ENCODE data around the gene CCR3. TPM values are rescaled to one million over a fixed set of nuclear protein-coding genes. Genes with fewer than 3 reads are reported as not detected.

Gene CCR3
- total RNA-seq, 4 donors from 2014 or later: not detected

- no peaks in the 10 kb centered on the region for H3K4me1 ChIP-seq
- 73 to 100% methylated on average over 4 of the region's 4 CpGs for whole genome bisulfite sequencing, 2 donors (ENCODE audit: low coverage in 1 of 2)
- no peak for ATAC-seq
Measured at GRCh38 chr3:46238386-46238785, 3.9 kb upstream of the CCR3 start.

GRCh38 chr3:46239301-46239938, 2.8 kb upstream of the CCR3 start:
- no peak for ATAC-seq

More at GRCh38 chr3:46238386-46238785, 3.9 kb upstream of the CCR3 start:
- TF ChIP-seq POLR2A (IDR thresholded peaks at IDR 0.05) (no peak), CTCF (IDR thresholded peaks at IDR 0.05) (no peak), EP300 (IDR thresholded peaks at IDR 0.05) (no peak)
- Histone ChIP-seq H3K36me3 (no peaks in the 10 kb centered on the region), H3K4me3 (no peak overlapping the region), H3K27ac (no peak overlapping the region), H3K27me3 (no peaks in the 10 kb centered on the region), H3K9me3 (no peaks in the 10 kb centered on the region)

GRCh38 chr3:46239952-46240351, 2.3 kb upstream of the CCR3 start:
- Histone ChIP-seq H3K9me3 (no peaks in the 10 kb centered on the region), H3K4me3 (no peak overlapping the region), H3K27me3 (no peaks in the 10 kb centered on the region), H3K27ac (no peak overlapping the region), H3K4me1 (no peaks in the 10 kb centered on the region), H3K36me3 (no peaks in the 10 kb centered on the region)
- no peak for ATAC-seq
- WGBS, 2 donors (ENCODE audit: low coverage in 1 of 2): 95% methylated on average over 2 of the region's 2 CpGs; no CpG with 5 or more reads in 1 of the 2 donors
- TF ChIP-seq POLR2A (IDR thresholded peaks at IDR 0.05) (no peak), CTCF (IDR thresholded peaks at IDR 0.05) (no peak), EP300 (IDR thresholded peaks at IDR 0.05) (no peak), POLR2AphosphoS5 (IDR thresholded peaks at IDR 0.05) (no peak)

More at GRCh38 chr3:46239301-46239938, 2.8 kb upstream of the CCR3 start:
- H3K36me3 ChIP-seq: no peaks in the 10 kb centered on the region
- H3K27me3 ChIP-seq: no peaks in the 10 kb centered on the region
- no peak overlapping the region for H3K27ac ChIP-seq
- no peaks in the 10 kb centered on the region for H3K9me3 ChIP-seq
- no peaks in the 10 kb centered on the region for H3K4me1 ChIP-seq
- TF ChIP-seq EP300 (IDR thresholded peaks at IDR 0.05): no peak
- TF ChIP-seq POLR2AphosphoS5 (IDR thresholded peaks at IDR 0.05): no peak
- no peak for TF ChIP-seq CTCF (IDR thresholded peaks at IDR 0.05)
- TF ChIP-seq POLR2A (IDR thresholded peaks at IDR 0.05): no peak
- 73 to 87% methylated on average over 2 to 3 of the region's 3 CpGs for WGBS, 2 donors (ENCODE audit: low coverage in 1 of 2)
- no peak overlapping the region for H3K4me3 ChIP-seq

GRCh38 chr3:46243560-46243959, 1.3 kb downstream of the CCR3 start:
- H3K9me3 ChIP-seq: no peaks in the 10 kb centered on the region
- no peaks in the 10 kb centered on the region for H3K4me1 ChIP-seq
- H3K4me3 ChIP-seq: no peak overlapping the region
- H3K36me3 ChIP-seq: no peaks in the 10 kb centered on the region
- H3K27me3 ChIP-seq: no peaks in the 10 kb centered on the region
- no peak for ATAC-seq
- TF ChIP-seq POLR2A (IDR thresholded peaks at IDR 0.05) (no peak), EP300 (IDR thresholded peaks at IDR 0.05) (no peak), CTCF (IDR thresholded peaks at IDR 0.05) (no peak), POLR2AphosphoS5 (IDR thresholded peaks at IDR 0.05) (no peak)
- 76 to 83% methylated on average over 2 of the region's 2 CpGs for WGBS, 2 donors (ENCODE audit: low coverage in 1 of 2)
- H3K27ac ChIP-seq: no peak overlapping the region

- H3K27me3 ChIP-seq: no peaks in the 10 kb centered on the region
- ATAC-seq: no peak
- no peaks in the 10 kb centered on the region for H3K9me3 ChIP-seq
- no peak overlapping the region for H3K27ac ChIP-seq
- WGBS, 2 donors (ENCODE audit: low coverage in 1 of 2): 83 to 92% methylated on average over 2 to 3 of the region's 3 CpGs
- H3K36me3 ChIP-seq: no peaks in the 10 kb centered on the region
- no peaks in the 10 kb centered on the region for H3K4me1 ChIP-seq
- no peak for TF ChIP-seq CTCF (IDR thresholded peaks at IDR 0.05)
- no peak for TF ChIP-seq POLR2AphosphoS5 (IDR thresholded peaks at IDR 0.05)
- TF ChIP-seq POLR2A (IDR thresholded peaks at IDR 0.05): no peak
- TF ChIP-seq EP300 (IDR thresholded peaks at IDR 0.05): no peak
- no peak overlapping the region for H3K4me3 ChIP-seq
Measured at GRCh38 chr3:46245146-46245545, 2.9 kb downstream of the CCR3 start.

Measured in gastroesophageal sphincter (tissue), 4 donors.